H1 (cell line): Measurements from ENCODE around the gene GALNT1. TPM values are rescaled to one million over a fixed set of nuclear protein-coding genes. Genes with fewer than 3 reads are reported as not detected.

Source experiments
- CTCF ChIA-PET: fragments of 300-600 bp; sonication (Branson Sonifier 250); formaldehyde crosslinking; loops from one replicate; lab custom pipeline; 2021; ENCODE audit not compliant: partially characterized antibody; lab: Charles Lee
- POLR2A ChIA-PET: fragments of 300-600 bp; sonication (Branson Sonifier 250); formaldehyde crosslinking; loops from one replicate; lab custom pipeline; 2021; ENCODE audit warnings: inconsistent platforms; ENCODE audit not compliant: partially characterized antibody; lab: Charles Lee
- DNase-seq, 2 experiments: peaks; one replicate each; pipeline versions ENCODE4 v3.0.0 to v3.0.0-alpha.2; 2010 to 2022; ENCODE audit warnings: low spot score in 2 of 2, low read depth in 1 of 2, mixed read lengths in 1 of 2
- FAIRE-seq: peaks from 2 replicates; lab custom pipeline; 2011; peaks lifted over from hg19 to GRCh38; lab: Jason Lieb, UNC
- H2AFZ ChIP-seq: 2 replicates; pipeline ENCODE4 v1.8.1; 2012; ENCODE audit warnings: low read length, inconsistent platforms
- H2AK5ac ChIP-seq: 2 replicates; pipeline ENCODE4 v1.6.1; 2013; ENCODE audit warnings: low read depth, low read length
- H2BK120ac ChIP-seq: replicated peaks from 2 replicates; pipeline ENCODE3; 2013; ENCODE audit warnings: low read depth, low read length, inconsistent platforms
- H2BK12ac ChIP-seq: 2 replicates; pipeline ENCODE4 v1.6.1; 2013; ENCODE audit warnings: low read depth, low read length
- H2BK15ac ChIP-seq: 2 replicates; pipeline ENCODE4 v1.6.1; 2013; ENCODE audit warnings: low read length
- H2BK20ac ChIP-seq: 2 replicates; pipeline ENCODE4 v1.6.1; 2013; ENCODE audit warnings: low read length
- H2BK5ac ChIP-seq: 2 replicates; pipeline ENCODE4 v1.6.1; 2013; ENCODE audit warnings: low read depth, low read length
- H3K14ac ChIP-seq: 2 replicates; pipeline ENCODE4 v1.6.1; 2013; ENCODE audit warnings: inconsistent platforms; ENCODE audit not compliant: insufficient read length
- H3K18ac ChIP-seq: 2 replicates; pipeline ENCODE4 v1.6.1; 2013; ENCODE audit warnings: low read length; ENCODE audit errors: extremely low read depth
- H3K23ac ChIP-seq: 2 replicates; pipeline ENCODE4 v1.6.1; 2013; ENCODE audit warnings: inconsistent platforms; ENCODE audit not compliant: insufficient read length
- H3K23me2 ChIP-seq: 2 replicates; pipeline ENCODE4 v1.6.1; 2013; ENCODE audit warnings: low read depth, low read length
- H3K27ac ChIP-seq: 2 replicates; pipeline ENCODE4 v1.6.1; 2011; ENCODE audit warnings: low read depth, low read length, inconsistent platforms
- H3K27me3 ChIP-seq, 4 experiments: replicated peaks in 1 of 4; 1 replicate in 1 of 4; 2 replicates in 3 of 4; pipeline versions ENCODE4 v1.6.1 to v1.8.1; 2011 to 2013; ENCODE audit warnings: low read length in 3 of 4, mild to moderate bottlenecking in 3 of 4, inconsistent platforms in 2 of 4, mixed read lengths in 2 of 4, moderate library complexity in 1 of 4; ENCODE audit not compliant: control insufficient read depth in 3 of 4, insufficient read depth in 3 of 4; ENCODE audit errors: extremely low read depth in 1 of 4
- H3K36me3 ChIP-seq, 4 experiments: 2 replicates each; pipeline versions ENCODE4 v1.6.1 to v1.8.1; 2011 to 2013; ENCODE audit warnings: mild to moderate bottlenecking in 4 of 4, low read length in 3 of 4, moderate library complexity in 2 of 4, control low read depth in 1 of 4, inconsistent platforms in 1 of 4; ENCODE audit not compliant: insufficient read depth in 4 of 4, control insufficient read depth in 2 of 4
- H3K4ac ChIP-seq: replicated peaks from 2 replicates; pipeline ENCODE3; 2013; ENCODE audit warnings: low read length, low read depth, mixed read lengths, inconsistent platforms; ENCODE audit not compliant: insufficient read length
- H3K4me1 ChIP-seq, 4 experiments: replicated peaks in 1 of 4; 1 replicate in 1 of 4; 2 replicates in 3 of 4; pipeline versions ENCODE4 v1.6.1 to v1.8.1; 2011 to 2013; ENCODE audit warnings: low read length in 3 of 4, inconsistent platforms in 2 of 4, mixed read lengths in 1 of 4; ENCODE audit not compliant: insufficient read depth in 4 of 4, control insufficient read depth in 3 of 4
- H3K4me2 ChIP-seq, 2 experiments: 2 replicates each; pipeline versions ENCODE4 v1.6.1 to v1.8.1; 2011 to 2013; ENCODE audit warnings: low read depth in 2 of 2, low read length in 2 of 2, control low read depth in 1 of 2, inconsistent platforms in 1 of 2, mild to moderate bottlenecking in 1 of 2; ENCODE audit not compliant: insufficient read depth in 1 of 2
- H3K4me3 ChIP-seq, 4 experiments: fragments of 200-600, 300-600 bp in 1 of 4; sonication (generic), shearing (Covaris generic), sonication (Bioruptor Twin) in 1 of 4; 2 replicates each; pipeline versions ENCODE4 v1.5.1 to v1.8.1; 2011 to 2016; ENCODE audit warnings: low read length in 4 of 4, low read depth in 3 of 4, control low read depth in 2 of 4, inconsistent platforms in 2 of 4, mild to moderate bottlenecking in 2 of 4, mixed read lengths in 1 of 4, moderate library complexity in 1 of 4; ENCODE audit not compliant: insufficient read depth in 2 of 4; ENCODE audit errors: extremely low read depth in 1 of 4
- H3K56ac ChIP-seq: replicated peaks from 2 replicates; pipeline ENCODE3; 2013; ENCODE audit warnings: low read depth, mild to moderate bottlenecking, mixed read lengths, low read length, inconsistent platforms; ENCODE audit not compliant: insufficient read length
- H3K79me1 ChIP-seq: 2 replicates; pipeline ENCODE4 v1.6.1; 2013; ENCODE audit warnings: low read depth, low read length, control low read depth
- H3K79me2 ChIP-seq, 2 experiments: 2 replicates each; pipeline versions ENCODE4 v1.6.1 to v1.8.1; 2012 to 2013; ENCODE audit warnings: low read length in 2 of 2, mild to moderate bottlenecking in 2 of 2, inconsistent platforms in 1 of 2; ENCODE audit not compliant: insufficient read depth in 2 of 2, control insufficient read depth in 1 of 2
- H3K9ac ChIP-seq, 4 experiments: replicated peaks in 1 of 4; 1 replicate in 1 of 4; 2 replicates in 3 of 4; pipeline versions ENCODE4 v1.6.1 to v1.8.1; 2011 to 2013; ENCODE audit warnings: low read depth in 3 of 4, low read length in 3 of 4, control low read depth in 2 of 4, mild to moderate bottlenecking in 2 of 4, moderate library complexity in 2 of 4, inconsistent platforms in 1 of 4; ENCODE audit errors: extremely low read depth in 1 of 4
- H3K9me3 ChIP-seq, 2 experiments: 2 replicates each; pipeline versions ENCODE4 v1.6.1 to v1.8.1; 2012 to 2013; ENCODE audit warnings: mild to moderate bottlenecking in 2 of 2, moderate library complexity in 2 of 2, control low read depth in 1 of 2, inconsistent platforms in 1 of 2, low read depth in 1 of 2, low read length in 1 of 2, mixed read lengths in 1 of 2; ENCODE audit not compliant: insufficient read depth in 2 of 2
- H4K20me1 ChIP-seq, 2 experiments: replicated peaks in 1 of 2; 2 replicates each; pipeline versions ENCODE3 to v1.8.1; 2011 to 2013; ENCODE audit warnings: inconsistent platforms in 2 of 2, low read length in 2 of 2, mild to moderate bottlenecking in 1 of 2; ENCODE audit not compliant: insufficient read depth in 2 of 2, control insufficient read depth in 1 of 2
- H4K5ac ChIP-seq: 2 replicates; pipeline ENCODE4 v1.6.1; 2013; ENCODE audit warnings: low read length, low read depth, mixed read lengths, inconsistent platforms; ENCODE audit not compliant: insufficient read length
- H4K8ac ChIP-seq: 2 replicates; pipeline ENCODE4 v1.8.0; 2013; ENCODE audit warnings: mild to moderate bottlenecking, moderate library complexity, low read length, inconsistent platforms; ENCODE audit not compliant: insufficient read depth; ENCODE audit errors: extremely low read depth
- H4K91ac ChIP-seq: replicated peaks from 2 replicates; pipeline ENCODE3; 2013; ENCODE audit warnings: low read length, mixed read lengths, inconsistent platforms; ENCODE audit not compliant: insufficient read length
- ASH2L ChIP-seq: fragments of 200-600, 300-600 bp; sonication (generic); IDR thresholded peaks from one replicate; pipeline ENCODE4 v1.7.1; 2017; ENCODE audit warnings: low read length
- BACH1 ChIP-seq: IDR thresholded peaks from 2 replicates; pipeline ENCODE4 v1.6.1; 2012; ENCODE audit warnings: low read length, improper control_type of control experiment
- BCL11A ChIP-seq, 2 experiments: IDR thresholded peaks; one replicate each; pipeline ENCODE4 v1.6.1; 2011; ENCODE audit warnings: low read depth in 2 of 2, low read length in 2 of 2, mild to moderate bottlenecking in 2 of 2
- CBX5 ChIP-seq: fragments of 300-800, 300-1000 bp; sonication (generic); IDR thresholded peaks from 2 replicates; pipeline ENCODE4 v1.7.1; 2016; ENCODE audit warnings: antibody characterized with exemption, low read length, low read depth
- CHD1 ChIP-seq: IDR thresholded peaks from 2 replicates; pipeline ENCODE4 v1.6.1; 2012; ENCODE audit warnings: low read depth, low read length, improper control_type of control experiment
- HDAC2 ChIP-seq, 2 experiments: fragments of 300-600 bp in 1 of 2; sonication (generic) in 1 of 2; IDR thresholded peaks; 2 replicates each; pipeline ENCODE4 v1.6.1; 2011 to 2012; ENCODE audit warnings: low read depth in 2 of 2, low read length in 2 of 2, mild to moderate bottlenecking in 2 of 2, moderate library complexity in 2 of 2, borderline replicate concordance in 1 of 2, inconsistent platforms in 1 of 2
- SIN3A ChIP-seq, 2 experiments: IDR thresholded peaks in 1 of 2; conservative IDR thresholded peaks in 1 of 2; 2 replicates each; pipeline ENCODE4 v1.6.1; 2011 to 2012; ENCODE audit warnings: low read length in 2 of 2, improper control_type of control experiment in 1 of 2, low read depth in 1 of 2, mild to moderate bottlenecking in 1 of 2
- SIRT6 ChIP-seq: IDR thresholded peaks from one replicate; pipeline ENCODE4 v1.7.1; 2012; ENCODE audit warnings: low read length, inconsistent platforms
- SIX5 ChIP-seq: IDR thresholded peaks from 2 replicates; pipeline ENCODE4 v1.6.1; 2011; ENCODE audit warnings: mild to moderate bottlenecking, low read depth, low read length
- TAF7 ChIP-seq: optimal IDR thresholded peaks from 2 replicates; pipeline ENCODE3; 2011; ENCODE audit warnings: low read depth, mild to moderate bottlenecking, inconsistent platforms, low read length, moderate library complexity, borderline replicate concordance
- WGBS, 2 experiments: shearing (Covaris generic) in 1 of 2; methylation state at CpG; one replicate each; pipeline versions ENCODE4 v1.1.6 to v1.1.7; 2013 to 2015; ENCODE audit warnings: low lambda C conversion rate in 2 of 2, mixed read lengths in 2 of 2, inconsistent platforms in 1 of 2, low coverage in 1 of 2, missing lambda C conversion rate in 1 of 2; ENCODE audit not compliant: insufficient replicate concordance in 2 of 2, insufficient coverage in 1 of 2, insufficient read length in 1 of 2; ENCODE audit errors: extremely low coverage in 1 of 2, missing lambda C conversion rate in 1 of 2; 5-methylcytosine and 5-hydroxymethylcytosine counted together
- polyA plus RNA-seq, 7 experiments: library from polyadenylated mRNA; depleted of rRNA in 3 of 7; stranded (reverse) in 5 of 7; unstranded in 2 of 7; fragments of >200 nt in 5 of 7; fragments of 200-250 nt in 2 of 7; gene quantifications; 1 replicate in 5 of 7; 2 replicates in 1 of 7; 4 replicates in 1 of 7; pipeline versions ENCODE4 v1.2.1 to v1.2.3, GENCODE V29; 2011 to 2013; ENCODE audit warnings: missing spikeins in 2 of 7, mixed read lengths in 2 of 7
- total RNA-seq: library from RNA; stranded (reverse); fragmentation: NEBNext Ultra II Directional; extraction: Animal tissue kit (Norgen Biotek cat#: 25700); gene quantifications from 2 replicates; pipeline ENCODE4 v1.2.1, GENCODE V29; 2021

GALNT1 gene
- total and polyA plus RNA-seq, 2 of the 8 experiments (the other 6 are each of a cell fraction or from before 2014, with no cell fraction given) = 22.4 to 101 TPM

DNA sequence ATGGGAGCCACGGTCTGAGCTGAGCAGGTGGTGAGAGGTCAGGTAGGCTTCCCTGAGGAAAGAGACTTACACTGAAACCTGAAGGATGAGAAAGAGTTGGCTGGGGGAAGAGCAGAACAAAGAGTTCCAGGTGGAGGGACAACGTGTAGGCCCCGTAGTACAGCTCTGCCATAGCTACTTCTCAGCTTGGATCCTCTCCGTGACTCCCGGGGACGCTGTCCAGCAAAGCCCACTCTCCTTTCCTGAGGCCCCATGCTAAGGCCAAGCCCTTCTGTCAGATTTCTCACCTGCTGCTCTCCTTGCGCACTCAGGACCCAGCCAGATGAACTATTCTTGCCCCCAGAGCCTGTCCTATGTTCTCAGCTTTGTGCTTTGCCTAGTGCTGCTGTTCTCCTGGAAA lies 173.8 kb downstream of the GALNT1 start:
- Histone ChIP-seq H3K23me2 (no peaks in the 10 kb centered on the region), H4K5ac (no peak overlapping the region), H3K79me2 (no peaks in the 10 kb centered on the region), H2AFZ (no peak overlapping the region), H3K23ac (no peak overlapping the region), H2AK5ac (no peak overlapping the region), H3K14ac (no peak overlapping the region), H2BK5ac (peak overlapping the region; percentile 36; the same call in 1 of the 2 replicates), H3K9me3 (peaks cover 13 to 15% of the 10 kb centered on the region in 2 experiments), H3K79me1 (no peaks in the 10 kb centered on the region; the same call in 1 of the 2 replicates), H3K27me3 (no peaks in the 10 kb centered on the region), H2BK20ac (0 out of 2 replicates have a peak overlapping the region, but pooled peaks have one; percentile 6), H3K4me2 (no peak overlapping the region), H4K8ac (no peak overlapping the region), H3K9ac (no peak overlapping the region), H4K20me1 (no peaks in the 10 kb centered on the region), H4K91ac (peak overlapping the region; percentile 58), H3K18ac (no peak overlapping the region), H3K27ac (no peak overlapping the region), H3K56ac (no peak overlapping the region), H3K4ac (no peak overlapping the region), H2BK12ac (peak overlapping the region; percentile 13; the same call in 1 of the 2 replicates), H2BK15ac (no peak overlapping the region; the same call in 1 of the 2 replicates), H3K36me3 (peaks cover 0 to 2% (median 0%) of the 10 kb centered on the region in 4 experiments; a peak in 2 of 8 replicates), H3K4me3 (no peak overlapping the region), H3K4me1 (peaks cover 0 to 7% (median 1%) of the 10 kb centered on the region in 4 experiments; a peak in 3 of 7 replicates), H2BK120ac (no peak overlapping the region)
- DNase-seq (no peak), FAIRE-seq (no peak)
- ChIA-PET POLR2A (no interaction called here), CTCF (interaction anchor here (0.6 to 4.8 kb wide), 16 partner anchors 9 to 525 kb away, joined by 3 to 28 read pairs (median 4); no protein-coding TSS in a partner anchor)
- TF ChIP-seq BCL11A (IDR thresholded peaks at IDR 0.05; ENCODE audit: low read depth in 2 of 2, low read length in 2 of 2) (no peak), CBX5 (no peak), CHD1 (no peak), ASH2L (no peak), SIN3A (conservative IDR thresholded peaks at IDR 0.05 in 1 of 2, IDR thresholded peaks at IDR 0.05 in 1 of 2; ENCODE audit: low read depth in 1 of 2, low read length in 2 of 2) (no peak), SIRT6 (no peak), TAF7 (no peak), SIX5 (no peak), BACH1 (no peak), HDAC2 (IDR thresholded peaks at IDR 0.05; ENCODE audit: borderline replicate concordance in 1 of 2, low read depth in 2 of 2, low read length in 2 of 2) (no peak)
- 92% methylated on average over 7 of the region's 7 CpGs; no CpG with 5 or more reads in 1 of the 2 experiments for WGBS, 2 experiments
